Measurements from ENCODE around the gene ATP13A4.

ATP13A4 gene

GRCh38 chr3:193491026-193491425 is 63.7 kb downstream of the ATP13A4 start:
- TF ChIP-seq CTCF (conservative IDR thresholded peaks at IDR 0.05; ENCODE audit: low read depth), result no peak
- ChIA-PET CTCF (interaction anchor here (0.6 to 0.7 kb wide), 2 partner anchors 16 to 349 kb away, joined by 3 to 4 read pairs; no protein-coding TSS in a partner anchor), POLR2A (ENCODE audit: low non-redundant PET) (no interaction called here)
- no peak overlapping the region for H3K27ac ChIP-seq
- DNase-seq (ENCODE audit: low spot score), result no peak

- ChIA-PET CTCF (interaction anchor here (0.6 to 0.7 kb wide), 2 partner anchors 15 to 348 kb away, joined by 3 to 4 read pairs; no protein-coding TSS in a partner anchor), POLR2A (ENCODE audit: low non-redundant PET) (no interaction called here)
- no peak for TF ChIP-seq CTCF (conservative IDR thresholded peaks at IDR 0.05; ENCODE audit: low read depth)
- H3K27ac ChIP-seq, result no peak overlapping the region
- DNase-seq (ENCODE audit: low spot score), result no peak
Measured at GRCh38 chr3:193490580-193490979, 64.1 kb downstream of the ATP13A4 start.

- CTCF ChIA-PET, result no interaction called here
- no peak for DNase-seq (ENCODE audit: low spot score)
- no peak for TF ChIP-seq CTCF (conservative IDR thresholded peaks at IDR 0.05; ENCODE audit: low read depth)
- POLR2A ChIA-PET (ENCODE audit: low non-redundant PET), result no interaction called here
- H3K27ac ChIP-seq, result no peak overlapping the region
Measured at GRCh38 chr3:193489949-193490348, 64.7 kb downstream of the ATP13A4 start.

GRCh38 chr3:193488741-193489140 is 66.0 kb downstream of the ATP13A4 start:
- POLR2A ChIA-PET (ENCODE audit: low non-redundant PET), result no interaction called here
- CTCF ChIA-PET, result no interaction called here
- no peak overlapping the region for H3K27ac ChIP-seq
- no peak for TF ChIP-seq CTCF (conservative IDR thresholded peaks at IDR 0.05; ENCODE audit: low read depth)
- no peak for DNase-seq (ENCODE audit: low spot score)

- H3K27ac ChIP-seq, result no peak overlapping the region
- CTCF ChIA-PET, result no interaction called here
- POLR2A ChIA-PET (ENCODE audit: low non-redundant PET), result no interaction called here
- no peak for DNase-seq (ENCODE audit: low spot score)
- TF ChIP-seq CTCF (conservative IDR thresholded peaks at IDR 0.05; ENCODE audit: low read depth), result no peak
Measured at GRCh38 chr3:193483988-193484539, 70.6 kb downstream of the ATP13A4 start.

GRCh38 chr3:193481436-193481835 is 73.3 kb downstream of the ATP13A4 start:
- TF ChIP-seq CTCF (conservative IDR thresholded peaks at IDR 0.05; ENCODE audit: low read depth), result no peak
- no peak for DNase-seq (ENCODE audit: low spot score)
- POLR2A ChIA-PET (ENCODE audit: low non-redundant PET), result no interaction called here
- H3K27ac ChIP-seq, result no peak overlapping the region
- CTCF ChIA-PET, result interaction anchor here (0.6 kb wide), 1 partner anchor 59 kb away, joined by 4 read pairs; no protein-coding TSS in a partner anchor
